HG03575 (cell line): ENCODE measurements around the gene ANKRD33.

Experiments used
- ATAC-seq: cut with Tn5 transposase; IDR thresholded peaks from one replicate; pipeline ENCODE4 v1.9.1; 2021; ENCODE audit not compliant: unreplicated experiment, insufficient number of reproducible peaks, low FRiP score; ENCODE audit errors: extremely low read depth

The ANKRD33 gene

DNA sequence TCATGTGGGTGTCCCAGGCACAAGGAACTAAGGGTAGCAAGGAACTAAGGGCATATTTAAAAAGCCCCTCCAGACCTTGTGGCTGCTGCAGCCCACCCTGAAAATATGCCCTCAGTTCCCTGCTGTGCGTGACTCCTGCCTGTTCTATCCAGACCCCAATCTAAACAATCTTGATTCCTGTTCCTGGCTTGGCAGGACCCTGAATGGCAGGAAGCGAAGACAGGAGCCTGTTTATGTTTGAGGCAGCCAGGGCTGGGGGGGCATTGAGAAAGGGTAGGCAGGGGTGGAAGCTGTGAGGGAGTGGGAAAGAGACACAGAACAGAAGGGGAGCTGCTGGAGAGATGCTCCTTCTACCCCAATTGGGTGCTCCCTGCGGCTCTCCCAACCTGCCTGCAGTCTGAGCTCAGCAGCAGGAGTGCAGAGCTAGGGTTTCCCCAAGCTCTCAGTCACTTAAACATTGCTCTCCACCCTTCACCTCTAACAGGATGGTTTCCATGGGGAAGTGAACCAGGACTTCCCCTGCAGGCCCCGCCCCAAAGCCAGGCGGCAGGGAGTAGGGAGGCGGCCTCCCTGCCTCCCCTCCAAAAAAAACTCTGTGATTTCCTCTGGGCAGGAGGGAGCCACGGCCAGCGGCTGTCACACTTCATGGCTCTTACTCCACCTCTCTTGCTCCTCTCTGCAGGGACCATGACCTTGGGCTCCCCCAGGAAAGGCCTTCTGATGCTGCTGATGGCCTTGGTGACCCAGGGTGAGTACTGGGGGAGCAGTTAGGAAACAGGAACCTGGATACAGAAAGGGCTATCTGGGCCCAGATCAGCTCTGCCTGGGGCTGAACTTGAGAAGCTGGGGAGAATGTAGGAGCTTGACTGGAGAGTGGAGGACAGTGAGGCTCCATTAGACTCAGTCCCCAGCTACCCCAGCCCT is 24.1 kb downstream of the ANKRD33 start:
- ATAC-seq, result no peak

DNA sequence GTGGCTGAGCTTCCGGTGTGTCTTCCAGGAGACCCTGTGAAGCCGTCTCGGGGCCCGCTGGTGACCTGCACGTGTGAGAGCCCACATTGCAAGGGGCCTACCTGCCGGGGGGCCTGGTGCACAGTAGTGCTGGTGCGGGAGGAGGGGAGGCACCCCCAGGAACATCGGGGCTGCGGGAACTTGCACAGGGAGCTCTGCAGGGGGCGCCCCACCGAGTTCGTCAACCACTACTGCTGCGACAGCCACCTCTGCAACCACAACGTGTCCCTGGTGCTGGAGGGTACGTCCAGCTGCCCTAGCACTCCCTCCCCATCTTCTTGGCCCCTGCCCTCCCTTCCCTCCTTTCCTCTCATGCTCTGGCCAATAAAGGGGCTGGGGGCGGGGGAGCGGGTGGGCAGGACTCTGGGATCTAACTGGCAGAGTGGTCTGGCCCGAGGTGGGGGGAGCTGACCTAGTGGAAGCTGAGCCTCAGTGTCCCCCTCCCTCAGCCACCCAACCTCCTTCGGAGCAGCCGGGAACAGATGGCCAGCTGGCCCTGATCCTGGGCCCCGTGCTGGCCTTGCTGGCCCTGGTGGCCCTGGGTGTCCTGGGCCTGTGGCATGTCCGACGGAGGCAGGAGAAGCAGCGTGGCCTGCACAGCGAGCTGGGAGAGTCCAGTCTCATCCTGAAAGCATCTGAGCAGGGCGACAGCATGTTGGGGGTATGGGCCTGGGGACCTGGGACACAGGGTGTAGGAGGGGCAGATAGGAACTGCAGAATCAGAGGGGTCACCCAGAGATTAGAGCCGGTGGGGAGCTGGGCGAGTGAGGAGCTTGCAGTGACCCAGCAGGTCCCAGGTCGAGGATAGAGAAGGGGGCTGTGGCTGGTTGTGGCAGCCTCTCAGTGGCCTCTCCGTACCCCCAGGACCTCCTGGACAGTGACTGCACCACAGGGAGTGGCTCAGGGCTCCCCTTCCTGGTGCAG is 25.4 kb downstream of the ANKRD33 start:
- no peak for ATAC-seq

DNA sequence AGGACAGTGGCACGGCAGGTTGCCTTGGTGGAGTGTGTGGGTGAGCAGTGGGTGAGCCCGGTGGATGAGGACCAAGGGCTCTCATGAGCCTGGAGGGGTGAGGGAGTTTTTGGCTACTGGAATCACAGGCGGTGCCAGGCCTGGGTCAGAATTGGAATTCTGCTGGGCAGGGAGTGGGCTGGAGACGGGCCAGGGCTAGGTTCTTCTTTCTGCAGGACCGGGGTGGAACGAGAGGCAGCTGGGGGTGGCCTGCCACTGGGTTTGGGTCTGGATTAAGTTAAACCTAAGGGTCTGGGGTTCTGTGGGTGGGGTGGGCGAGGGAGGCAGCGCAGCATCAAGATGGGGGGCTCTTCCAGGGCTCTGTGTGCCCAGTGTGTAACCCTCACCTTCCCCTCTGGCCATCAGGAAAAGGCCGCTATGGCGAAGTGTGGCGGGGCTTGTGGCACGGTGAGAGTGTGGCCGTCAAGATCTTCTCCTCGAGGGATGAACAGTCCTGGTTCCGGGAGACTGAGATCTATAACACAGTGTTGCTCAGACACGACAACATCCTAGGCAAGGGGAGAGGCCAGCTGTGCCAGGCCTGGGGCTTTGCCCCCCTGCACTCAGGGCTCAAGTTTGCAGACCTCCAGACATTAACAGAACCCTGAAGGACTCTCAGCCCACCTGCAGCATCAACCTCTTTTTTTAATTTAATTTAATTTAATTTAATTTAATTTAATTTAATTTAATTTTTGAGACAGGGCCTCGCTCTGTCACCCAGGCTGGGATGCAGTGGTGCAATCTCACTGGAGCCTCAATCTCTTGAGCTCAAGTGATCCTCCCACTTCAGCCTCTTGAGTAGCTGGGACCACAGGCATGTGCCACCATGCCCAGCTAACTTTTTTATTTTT is 26.4 kb downstream of the ANKRD33 start:
- no peak for ATAC-seq

DNA sequence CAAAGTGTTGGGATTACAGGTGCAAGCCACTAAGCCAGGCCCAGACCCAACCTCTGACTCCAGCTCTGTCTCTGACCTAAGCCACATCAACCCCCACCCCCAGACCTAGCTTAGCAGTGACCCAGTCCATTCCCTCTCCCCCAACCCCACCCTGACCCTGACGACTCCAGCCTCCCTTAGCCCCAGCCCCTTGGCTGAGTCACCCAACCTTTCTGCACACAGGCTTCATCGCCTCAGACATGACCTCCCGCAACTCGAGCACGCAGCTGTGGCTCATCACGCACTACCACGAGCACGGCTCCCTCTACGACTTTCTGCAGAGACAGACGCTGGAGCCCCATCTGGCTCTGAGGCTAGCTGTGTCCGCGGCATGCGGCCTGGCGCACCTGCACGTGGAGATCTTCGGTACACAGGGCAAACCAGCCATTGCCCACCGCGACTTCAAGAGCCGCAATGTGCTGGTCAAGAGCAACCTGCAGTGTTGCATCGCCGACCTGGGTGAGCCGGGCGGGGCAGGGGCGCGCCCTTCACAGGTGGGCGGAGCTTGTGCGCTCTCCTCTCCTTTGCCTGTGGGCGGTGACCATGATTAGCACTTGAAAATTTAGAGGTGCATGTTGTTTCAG is 27.2 kb downstream of the ANKRD33 start:
- no peak for ATAC-seq

DNA sequence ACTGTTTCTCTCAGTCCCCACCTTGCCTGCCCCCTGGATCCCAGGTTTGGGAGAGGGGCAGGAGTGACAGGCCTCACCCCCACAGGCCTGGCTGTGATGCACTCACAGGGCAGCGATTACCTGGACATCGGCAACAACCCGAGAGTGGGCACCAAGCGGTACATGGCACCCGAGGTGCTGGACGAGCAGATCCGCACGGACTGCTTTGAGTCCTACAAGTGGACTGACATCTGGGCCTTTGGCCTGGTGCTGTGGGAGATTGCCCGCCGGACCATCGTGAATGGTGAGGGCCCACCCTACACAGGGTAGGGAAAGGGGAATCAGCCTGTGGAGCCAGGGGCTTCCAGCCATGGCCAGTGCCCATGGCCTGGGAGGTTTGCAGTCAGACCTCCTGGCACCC is 28.0 kb downstream of the ANKRD33 start:
- no peak for ATAC-seq

DNA sequence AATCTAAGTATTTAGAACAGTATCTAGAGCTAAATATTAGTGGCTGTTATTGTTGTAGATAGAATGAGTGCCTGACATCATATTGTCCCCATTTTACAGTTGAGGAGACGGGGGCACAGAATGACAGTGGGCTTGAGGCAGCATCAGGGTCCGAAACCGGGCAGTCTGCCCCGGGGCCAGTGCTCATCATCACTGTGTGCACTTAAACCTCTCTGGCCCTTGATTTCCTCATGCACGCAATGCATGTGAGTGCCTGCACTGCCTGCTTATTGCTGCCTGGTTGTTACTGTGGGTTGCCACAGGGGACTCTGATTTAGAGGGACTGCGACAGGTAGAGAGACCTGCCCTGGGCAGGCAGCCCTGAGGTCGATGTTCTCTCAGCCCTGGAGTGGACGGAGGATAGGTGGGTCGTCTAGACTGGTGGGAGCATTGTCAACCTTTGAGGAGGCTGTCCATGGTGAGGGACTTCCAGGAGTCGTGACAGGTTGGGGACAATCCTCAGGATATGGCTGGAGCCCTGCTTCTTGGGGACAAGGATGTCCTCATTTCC is 29.2 kb downstream of the ANKRD33 start:
- no peak for ATAC-seq

DNA sequence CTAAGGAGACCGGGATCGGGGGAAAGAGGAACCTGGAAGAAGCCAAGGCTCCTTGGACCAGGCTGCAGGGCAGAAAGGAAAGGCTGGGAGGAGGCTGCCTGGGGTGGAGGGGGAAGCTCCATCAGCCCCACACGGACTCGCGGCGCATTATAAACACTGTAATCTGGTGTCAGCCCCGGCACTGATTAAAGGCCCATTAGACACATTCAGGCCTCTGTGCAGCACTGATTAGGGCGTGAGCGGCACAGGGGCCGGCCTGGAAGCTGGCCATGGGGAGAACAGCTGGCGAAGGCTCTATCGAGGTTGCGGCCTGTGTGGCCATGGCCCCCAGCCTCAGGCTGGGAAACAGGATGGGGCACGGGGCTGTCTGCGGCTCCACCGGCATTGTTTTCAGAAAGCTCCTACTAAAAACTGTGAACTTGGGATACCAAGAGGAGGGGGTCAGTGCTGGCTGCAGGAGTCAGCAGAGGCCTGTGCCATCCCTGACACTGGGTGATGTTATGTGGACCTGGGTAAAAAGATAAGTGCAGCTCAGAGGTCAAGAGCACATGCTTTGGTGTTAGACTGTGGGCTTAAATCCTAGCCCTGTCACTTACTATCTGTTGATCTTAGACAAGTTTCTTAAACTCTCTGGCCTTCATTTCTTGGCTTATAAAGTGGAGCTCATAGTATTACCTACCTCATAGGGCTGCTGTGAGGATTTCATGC is 30.0 kb downstream of the ANKRD33 start:
- no peak for ATAC-seq

DNA sequence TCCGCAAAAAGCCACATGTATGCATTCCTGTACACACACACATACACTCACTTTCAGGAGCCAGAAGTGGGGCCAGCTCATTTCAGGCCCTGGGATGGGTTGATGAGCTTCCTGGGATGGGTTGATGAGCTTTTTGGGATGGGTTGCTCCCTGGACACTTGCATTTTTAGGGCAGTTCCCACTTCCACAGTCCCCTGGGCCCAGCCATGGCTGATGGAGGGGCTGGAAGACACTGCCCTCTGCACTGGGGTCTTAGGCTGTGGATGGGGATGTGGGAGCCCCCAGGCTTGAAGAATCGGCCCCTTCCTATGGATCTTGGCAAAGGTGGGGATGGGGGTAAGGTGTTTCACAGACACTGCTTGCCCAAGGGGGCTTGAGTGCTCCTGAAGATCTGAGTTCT is 32.1 kb downstream of the ANKRD33 start:
- no peak for ATAC-seq

DNA sequence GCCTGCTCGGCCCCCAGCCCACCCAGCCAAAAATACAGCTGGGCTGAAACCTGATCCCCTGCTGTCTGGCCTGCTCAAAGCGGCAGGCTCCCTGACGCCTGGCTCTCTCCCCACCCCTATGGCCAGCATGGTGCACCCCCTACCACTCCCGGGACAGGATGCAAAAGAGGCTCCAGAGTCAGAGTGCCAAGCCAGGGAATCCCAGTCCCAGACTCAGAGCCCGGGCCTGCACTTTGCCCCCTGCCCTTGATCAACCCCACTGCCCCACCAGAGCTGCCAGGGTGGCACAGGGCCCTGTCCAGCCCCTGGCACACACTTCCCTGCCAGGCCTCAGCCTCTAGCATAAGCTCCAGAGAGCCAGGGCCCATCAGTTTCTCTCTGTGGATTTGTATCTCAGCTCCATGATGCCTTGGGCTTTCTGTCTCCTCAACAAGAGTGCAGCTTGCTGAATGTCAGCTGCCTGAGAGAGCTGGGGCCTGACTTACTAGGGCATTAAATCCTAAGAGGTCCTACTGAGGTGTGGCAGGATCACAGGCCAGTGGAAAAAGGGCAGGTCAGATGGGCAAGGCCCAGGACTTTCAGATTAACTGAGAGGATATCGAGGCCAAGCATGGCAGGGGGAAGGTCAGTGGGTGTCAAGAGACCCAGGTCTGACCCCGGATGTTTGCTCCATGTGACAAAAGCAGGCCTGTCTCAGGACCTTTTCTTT is 33.3 kb downstream of the ANKRD33 start:
- ATAC-seq, result no peak

DNA sequence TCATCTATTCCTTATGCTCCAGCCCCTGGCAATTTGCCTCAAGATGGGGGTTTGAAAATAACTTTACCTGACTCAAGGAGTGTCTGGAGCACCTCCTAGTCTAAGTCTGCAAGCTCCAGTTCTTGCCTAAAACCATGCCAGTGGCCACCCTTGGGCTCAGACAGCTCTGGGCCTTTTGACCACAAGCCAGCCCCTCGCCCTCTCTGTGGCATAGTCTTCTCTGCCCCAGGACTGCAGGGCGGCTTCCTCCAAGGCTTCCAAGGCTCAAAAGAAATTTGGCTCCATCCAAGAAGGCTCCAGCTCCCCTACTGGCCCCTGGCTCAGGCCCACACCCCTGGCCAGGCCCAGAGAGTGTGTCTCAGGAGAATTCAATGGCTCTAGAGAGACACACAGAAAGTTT is 34.2 kb downstream of the ANKRD33 start:
- ATAC-seq, result no peak

DNA sequence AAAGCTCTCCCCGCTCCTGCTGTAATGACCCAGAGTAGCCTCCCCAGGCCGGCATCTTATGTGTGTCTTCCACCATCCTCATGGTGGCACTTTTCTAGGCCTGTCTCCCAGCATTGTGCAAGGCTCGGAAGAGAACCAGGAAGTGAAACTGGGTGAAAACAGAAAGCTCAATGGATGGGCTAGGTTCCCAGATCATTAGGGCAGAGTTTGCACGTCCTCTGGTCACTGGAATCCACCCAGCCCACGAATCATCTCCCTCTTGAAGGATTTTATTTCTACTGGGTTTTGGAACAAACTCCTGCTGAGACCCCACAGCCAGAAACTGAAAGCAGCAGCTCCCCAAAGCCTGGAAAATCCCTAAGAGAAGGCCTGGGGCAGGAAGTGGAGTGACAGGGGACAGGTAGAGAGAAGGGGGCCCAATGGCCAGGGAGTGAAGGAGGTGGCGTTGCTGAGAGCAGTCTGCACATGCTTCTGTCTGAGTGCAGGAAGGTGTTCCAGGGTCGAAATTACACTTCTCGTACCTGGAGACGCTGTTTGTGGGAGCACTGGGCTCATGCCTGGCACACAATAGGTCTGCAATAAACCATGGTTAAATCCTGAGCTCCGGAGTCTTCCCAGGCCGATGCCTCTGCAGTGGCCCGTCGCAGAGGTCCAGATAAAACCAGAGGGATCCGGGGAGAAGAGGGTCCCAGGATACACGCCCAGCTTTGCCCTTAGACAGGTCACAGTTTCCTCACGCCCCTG is 35.0 kb downstream of the ANKRD33 start:
- ATAC-seq, result no peak

DNA sequence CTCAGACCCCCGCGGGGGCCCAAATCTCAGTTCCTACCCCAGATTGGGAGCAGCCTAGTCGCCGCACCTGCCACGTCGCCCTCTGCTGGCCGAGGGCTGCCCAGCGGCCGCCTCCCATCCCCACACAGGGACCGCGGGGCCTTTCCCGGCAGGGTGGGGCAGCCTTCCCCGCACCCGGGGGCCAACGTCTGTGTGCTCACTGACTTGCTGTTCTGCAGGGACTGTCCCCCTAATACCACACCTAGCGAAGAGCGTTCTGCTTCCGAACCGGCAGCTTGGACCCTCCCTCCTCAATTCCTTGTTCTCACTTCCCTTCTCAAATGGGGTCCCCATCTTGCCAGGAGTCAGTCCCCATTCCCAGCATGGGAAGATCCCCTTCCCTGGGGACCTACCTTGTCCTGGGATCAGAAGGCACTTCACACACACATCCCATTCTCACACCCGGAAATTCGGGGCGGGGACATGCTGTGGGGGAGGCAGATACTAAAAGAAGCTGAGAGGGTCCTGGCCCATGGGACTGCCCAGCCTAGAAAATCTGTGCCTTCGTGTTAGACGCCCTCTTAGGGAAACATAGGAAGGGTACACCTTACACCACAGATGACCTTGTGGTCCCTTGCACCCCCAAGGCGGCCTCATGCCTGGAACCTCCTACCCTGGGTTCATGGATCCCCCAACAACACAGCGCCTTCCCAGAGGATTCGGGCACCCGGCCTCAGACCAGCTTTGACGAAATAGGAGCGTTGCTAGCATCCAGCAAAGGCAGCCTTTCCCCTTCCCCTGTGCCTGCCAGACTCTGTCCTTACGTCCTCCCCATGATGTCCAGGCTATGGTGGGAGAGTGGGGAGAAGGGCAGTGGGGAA is 35.8 kb downstream of the ANKRD33 start:
- no peak for ATAC-seq

DNA sequence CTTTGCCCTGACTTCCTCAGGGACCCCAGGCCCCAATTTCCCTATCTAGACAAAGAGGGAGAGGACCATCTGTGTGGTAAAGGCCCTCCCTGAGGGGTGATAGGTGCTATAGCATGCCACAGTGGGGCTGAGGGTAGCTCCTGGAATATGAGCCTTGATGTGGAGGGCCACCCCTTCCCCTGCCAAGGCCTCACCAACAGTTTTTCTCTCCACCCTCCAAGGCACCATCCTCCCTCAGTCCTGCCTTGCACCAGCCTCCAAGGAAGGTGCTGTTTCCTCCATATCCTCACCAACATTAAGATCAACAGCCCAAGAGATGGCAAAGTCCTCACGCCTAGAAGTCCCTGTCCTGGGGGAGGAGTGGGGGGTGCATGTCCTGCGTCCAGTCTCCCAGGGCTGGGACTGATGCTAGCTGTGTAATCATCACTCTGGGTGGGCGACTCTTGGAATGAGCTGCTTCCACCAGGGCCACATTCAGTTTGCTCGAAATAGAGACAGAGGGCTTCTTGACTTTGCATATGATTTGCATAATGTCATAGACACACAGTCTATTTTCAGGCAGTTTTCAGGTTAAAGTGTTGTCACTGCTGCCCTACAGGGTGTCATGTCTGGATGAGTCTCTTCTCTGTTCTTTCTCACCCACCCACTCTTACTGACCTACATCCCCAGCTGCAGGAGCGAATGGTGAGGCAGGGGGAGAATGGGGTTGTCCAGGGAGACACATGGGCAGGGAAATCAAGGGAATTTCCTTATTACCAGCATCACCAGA is 36.8 kb downstream of the ANKRD33 start:
- no peak for ATAC-seq

DNA sequence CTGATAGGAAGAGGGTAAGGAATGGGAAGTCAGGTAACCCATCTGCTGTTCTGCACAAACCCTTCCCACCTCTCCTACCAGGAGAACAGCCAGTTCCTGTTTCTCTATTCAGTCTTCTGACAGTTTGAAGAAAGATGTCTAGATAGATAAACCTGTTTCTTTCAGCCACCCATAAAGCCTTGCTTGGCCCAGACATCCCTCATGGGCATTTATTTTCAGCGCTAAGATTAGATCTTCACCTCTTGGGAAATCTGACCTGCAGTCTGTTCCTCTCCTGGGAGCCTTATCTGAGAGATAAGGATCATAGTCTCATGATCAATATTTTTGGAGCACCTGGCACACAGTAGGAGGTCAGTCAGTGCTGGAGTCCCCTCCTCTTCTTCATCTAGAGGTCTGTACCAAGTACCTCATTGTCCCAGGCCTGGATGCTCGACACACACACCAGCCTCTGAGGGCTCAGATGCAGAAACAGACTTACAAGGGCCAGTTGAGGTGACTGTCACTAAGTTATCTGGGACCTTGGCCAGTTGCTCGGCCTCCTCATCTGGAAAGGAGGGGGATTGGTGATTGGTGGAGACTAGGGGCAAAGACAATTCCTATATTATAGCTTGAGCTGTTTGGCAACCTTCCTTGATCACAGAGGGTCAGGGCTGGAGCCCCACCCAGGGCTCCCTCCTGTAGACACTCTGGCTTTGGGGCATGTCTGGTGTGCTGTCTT is 37.6 kb downstream of the ANKRD33 start:
- ATAC-seq, result no peak
